Stimulated activated CD8-positive, alpha-beta memory T cell treated with anti-CD3 and anti-CD28 coated beads, Interleukin-4, amount 100 ng/mL, for 24 hours (primary cell): Measurements from ENCODE around the gene SLC22A15.
"Not testable (repeated sequence)": the region's sequence is repeated elsewhere in the genome, so short reads cannot be mapped to it uniquely, and the experiment has no call there.

Source experiments
- DNase-seq: peaks from one replicate; pipeline ENCODE4 v3.0.0-alpha.2; 2020; ENCODE audit warnings: low read depth

SLC22A15 gene

DNA sequence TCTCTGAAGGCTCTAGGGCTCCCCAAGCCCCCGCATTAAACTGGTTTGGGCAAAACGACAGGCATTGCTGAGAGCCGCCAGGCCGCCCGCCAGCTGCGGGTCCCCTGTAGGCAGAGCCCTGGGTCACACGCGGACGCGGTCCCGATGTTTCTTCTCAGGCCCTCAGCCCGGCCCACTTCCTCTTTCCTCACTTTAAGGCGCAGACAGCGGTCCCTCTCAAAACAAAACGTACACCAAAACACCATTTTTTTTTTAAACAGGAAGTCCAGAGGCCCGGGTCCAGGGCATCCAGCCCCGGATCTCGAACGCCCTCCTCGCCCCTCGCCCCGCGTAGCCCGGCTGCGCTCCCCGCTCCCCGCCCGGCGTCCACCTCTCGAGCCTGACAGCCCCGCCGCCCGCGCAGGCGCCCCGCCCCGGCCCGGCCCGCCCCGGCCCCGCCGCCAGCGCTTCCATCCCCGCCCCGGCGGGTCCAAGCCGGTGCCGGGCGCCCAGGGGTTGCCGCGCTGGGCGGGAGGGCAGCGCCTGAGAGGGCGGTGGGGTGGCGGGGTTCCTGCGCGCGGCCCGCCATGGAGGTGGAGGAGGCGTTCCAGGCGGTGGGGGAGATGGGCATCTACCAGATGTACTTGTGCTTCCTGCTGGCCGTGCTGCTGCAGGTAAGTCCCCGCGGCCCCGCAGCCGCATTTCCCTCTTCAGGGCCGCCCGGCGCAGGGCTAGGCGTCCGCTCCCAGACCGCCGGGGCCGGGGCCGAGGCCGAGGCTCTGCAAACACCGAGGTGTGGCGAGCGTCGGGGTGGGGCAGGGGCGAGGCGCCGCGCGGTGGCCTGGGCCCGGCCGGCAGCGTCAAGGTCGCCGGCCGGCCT is at the start of gene SLC22A15:
SLC22A15 (plus strand) TSS at position 452 of the 859 bp plus-strand sequence; CDS start at position 567, 115 bp downstream.
- DNase-seq, result peak; percentile 7

DNA sequence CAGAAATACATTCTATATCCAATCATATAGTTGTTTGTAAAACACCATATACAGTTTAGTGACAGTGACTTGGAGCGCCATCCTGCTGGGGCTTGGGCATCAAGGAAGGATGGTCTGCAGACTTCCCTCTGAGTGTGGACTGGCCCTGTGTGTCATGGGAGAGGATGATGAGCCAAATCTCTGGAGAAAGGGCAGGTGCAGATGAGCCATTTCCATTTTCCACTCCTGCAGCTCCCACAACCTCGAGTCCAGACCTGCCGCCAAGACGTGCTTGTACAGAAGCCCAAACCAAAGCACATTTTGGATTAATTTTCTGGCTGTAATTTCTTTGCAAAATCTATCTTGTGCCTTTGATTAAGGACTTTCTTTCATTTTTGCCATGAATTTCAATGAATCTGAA is 48.3 kb upstream of the SLC22A15 start:
- no peak for DNase-seq

DNA sequence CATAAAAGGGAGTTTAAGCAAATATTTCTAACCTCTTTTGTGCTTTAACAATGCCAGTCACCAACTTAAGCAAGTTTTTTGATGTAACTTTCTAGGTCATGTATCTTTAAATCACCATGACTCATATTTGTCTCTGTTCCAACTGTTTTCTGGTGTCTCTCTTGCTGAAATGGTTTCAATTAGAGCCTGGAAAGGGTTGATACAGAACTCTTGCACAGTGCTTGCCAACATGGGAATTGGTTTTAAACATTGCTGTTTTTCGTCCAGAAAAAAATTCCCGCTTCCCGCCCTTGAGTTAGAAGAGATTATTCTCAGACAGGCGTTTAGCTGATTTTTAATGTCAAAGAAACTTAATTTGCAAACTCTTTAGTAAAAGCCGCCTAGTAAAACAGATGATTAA is 46.4 kb upstream of the SLC22A15 start:
- no peak for DNase-seq

DNA sequence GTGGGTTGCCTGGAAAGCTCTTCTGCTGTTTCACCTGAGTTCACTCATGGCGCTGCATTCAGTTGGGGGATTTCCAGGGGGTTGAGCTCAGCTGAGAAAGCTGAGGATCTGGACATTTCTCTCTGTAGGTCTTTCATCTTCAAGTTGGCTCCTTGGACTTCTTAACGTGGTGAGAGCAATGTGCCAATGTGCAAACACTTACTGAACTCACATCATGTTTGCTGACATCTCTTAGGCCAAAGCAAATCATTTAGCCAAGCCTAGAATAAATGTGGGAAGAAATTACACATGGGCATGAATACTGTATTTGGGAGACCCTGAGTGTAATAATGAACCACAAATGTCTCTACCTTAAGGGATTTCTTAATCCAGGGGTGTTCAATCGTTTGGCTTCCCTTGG is 42.7 kb upstream of the SLC22A15 start:
- no peak for DNase-seq

DNA sequence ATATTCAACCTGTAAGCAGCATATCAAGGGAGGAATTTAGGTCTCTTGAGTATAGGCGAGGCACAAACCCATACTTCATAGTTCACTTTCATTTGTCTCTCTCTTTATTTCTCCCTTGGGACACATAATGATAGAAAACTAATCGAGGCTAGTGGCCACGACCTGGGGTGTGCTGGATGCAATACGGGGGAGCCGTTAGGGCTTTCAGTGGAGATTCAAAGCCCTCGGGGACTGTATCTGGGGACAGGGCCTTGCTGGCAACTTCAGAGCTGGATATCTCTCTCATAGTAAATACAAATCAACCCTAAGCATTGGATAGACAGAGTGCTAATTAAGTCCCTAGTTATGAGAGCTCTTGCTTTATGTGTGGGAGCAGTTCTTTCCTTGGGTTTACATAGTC is 36.9 kb upstream of the SLC22A15 start:
- DNase-seq, result no peak

DNA sequence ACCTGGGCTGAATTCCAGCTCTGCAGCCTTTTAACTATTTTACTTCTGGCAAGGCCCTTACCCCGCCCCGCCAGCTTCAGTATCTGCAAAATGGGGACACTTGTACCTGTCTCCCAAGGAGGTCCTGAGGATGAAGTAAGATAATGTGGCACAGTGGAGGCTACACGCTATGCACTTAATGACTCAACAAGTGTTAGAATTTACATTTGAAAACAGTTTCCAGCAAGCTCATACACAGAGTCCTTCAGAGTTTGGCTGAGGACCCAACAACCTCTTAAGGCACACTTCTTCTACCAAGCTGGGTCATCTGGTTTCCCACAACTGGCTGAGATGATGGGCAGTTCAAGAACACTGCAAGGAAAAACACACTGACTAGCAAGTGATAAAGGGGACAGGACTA is 30.2 kb upstream of the SLC22A15 start:
- DNase-seq, result no peak

DNA sequence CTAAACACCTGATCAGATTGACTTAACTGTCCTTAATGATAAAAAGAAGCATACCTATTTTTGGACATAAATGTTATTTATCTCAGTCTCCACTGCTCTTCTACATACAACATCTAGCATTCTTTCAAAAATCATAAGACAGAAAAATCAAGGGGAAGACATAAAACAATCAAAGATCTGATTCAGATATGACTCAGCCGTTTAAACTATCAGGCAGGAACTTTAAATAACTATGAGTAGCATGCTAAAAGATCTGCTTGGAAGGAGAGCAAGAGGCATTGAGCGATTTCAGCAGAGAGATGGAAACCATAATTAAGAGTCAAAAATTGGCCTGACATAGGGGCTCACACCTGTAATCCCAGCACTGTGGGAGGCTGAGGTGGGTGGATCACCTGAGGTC is 27.2 kb upstream of the SLC22A15 start:
- DNase-seq, result no peak

DNA sequence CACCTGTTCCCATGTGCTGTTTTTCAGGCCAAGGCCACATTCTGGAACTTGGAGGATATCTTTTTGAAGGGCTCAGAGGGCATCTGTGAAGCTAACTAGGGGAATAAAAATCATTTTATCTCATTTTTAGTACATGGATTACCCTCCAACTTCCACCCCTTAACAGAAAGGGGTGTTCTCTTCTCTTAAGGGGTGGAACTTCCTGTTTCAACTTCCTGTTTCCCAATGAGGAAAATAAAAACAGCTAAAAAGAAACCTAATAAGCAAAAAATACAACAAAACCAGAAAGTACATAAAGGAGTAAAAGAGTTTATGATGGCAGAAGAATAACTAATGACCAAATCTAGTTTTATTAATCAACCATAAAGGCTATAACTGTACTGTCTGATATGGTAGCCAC is 24.8 kb upstream of the SLC22A15 start:
- no peak for DNase-seq

DNA sequence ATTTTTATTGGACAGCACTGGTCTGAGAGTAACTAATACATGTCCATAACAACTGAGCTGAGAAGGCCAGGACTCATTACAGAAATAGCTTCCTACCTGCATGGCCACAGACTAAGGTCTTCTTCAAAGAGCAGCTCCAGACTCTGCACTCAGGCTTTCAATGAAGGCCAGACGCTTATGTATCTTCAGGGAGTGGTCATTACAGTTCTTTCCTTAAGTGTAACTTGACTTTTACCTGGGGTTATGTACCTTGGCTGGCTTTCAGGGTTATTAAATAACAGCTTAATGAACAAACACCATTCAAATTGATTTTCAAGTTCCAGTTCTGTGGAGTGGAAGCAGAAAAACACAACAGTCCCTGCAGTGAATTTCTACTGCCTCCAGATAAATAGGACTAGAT is 23.8 kb upstream of the SLC22A15 start:
- no peak for DNase-seq

DNA sequence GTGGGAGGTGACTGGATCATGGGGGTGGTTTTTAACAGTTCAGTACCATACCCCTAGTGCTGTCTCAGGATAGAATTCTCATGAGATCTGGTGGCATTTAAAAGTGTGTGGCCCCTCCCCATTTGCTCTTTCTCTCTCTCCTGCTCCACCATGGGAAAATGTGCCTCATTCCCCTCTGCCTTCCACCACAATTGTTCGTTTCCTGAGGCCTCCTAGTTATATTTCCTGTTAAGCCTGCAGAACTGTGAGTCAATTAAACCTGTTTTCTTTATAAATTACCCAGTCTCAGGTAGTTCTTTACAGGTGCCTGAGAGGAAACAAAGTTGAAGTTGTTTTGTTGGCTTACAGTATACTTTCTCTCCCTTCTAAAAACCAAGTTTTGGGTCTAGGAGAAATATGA is 23.1 kb upstream of the SLC22A15 start:
- no peak for DNase-seq

DNA sequence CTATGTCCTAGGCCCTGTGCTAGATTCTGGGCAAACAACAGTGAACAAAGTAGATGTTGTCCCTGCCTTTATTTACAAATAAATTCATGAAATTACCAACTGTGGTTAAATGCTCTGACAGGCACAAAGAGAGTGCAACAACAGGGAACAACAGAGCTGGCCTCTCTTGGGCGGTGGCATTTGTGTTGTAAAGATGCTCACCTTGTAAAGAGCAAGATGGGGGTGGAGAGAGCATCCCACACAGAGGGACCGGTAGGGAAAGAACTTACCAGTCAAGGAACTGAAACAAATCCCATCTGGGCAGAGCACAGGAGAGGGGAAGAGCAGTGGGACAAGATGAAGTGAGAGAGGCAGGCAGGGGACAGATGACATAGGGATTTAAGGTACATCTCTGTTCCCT is 21.6 kb upstream of the SLC22A15 start:
- no peak for DNase-seq

DNA sequence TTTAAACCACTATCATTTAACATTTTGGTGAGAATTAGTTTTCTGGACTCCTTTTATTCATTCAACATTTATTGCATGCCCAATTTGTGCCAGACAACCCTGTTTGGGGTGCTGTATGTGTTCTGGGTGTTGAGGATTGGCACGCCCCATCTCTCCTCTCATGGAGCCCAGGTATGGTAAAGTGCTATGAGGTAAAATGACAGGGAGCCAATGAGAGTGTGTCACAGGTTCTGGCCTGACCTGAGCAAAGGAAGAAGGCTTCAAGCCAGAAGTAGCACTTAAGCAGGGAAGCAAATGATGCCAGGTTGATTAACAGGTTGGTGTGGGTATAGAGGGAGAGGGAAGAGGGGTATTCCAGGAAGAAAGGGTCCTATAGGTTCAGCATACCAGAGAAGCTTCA is 21.1 kb upstream of the SLC22A15 start:
- no peak for DNase-seq

DNA sequence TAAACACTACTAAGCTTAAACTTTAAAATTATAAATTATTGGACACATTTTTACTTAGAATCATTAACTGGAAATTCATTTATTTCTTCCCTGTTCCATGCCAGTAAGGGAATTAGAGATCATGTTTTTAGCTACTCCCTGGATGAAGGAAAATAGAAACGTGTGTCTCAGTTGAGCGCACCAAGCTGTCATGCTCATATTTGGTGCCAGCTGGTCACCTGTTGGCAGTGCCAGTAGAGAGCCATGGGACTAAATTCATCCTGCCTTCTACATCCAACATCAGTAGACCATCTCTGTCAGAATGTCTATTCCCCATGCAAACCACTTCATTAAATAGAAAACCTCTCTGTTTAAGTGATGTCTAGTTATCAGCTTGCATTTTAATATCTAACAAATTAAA is 17.4 kb upstream of the SLC22A15 start:
- no peak for DNase-seq

DNA sequence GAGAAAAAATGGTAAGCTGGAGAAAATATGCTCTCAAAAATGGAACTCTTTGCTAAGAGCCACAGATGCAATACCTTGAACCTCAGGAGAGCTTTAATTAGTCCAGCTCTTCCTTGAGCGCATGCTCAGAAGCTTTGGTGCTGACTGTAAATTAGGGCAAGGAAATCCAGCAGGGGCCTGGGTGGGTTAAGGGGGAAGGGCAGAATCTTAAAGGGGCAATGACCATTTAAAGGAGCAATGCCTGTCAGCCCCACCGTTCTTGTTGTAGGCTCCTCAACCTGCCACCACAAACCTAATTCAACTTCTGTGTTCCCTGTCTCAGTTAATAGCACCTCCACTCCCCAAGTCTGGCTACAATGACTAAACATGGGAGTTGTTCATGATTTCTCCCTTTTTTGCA is 6.8 kb upstream of the SLC22A15 start:
- DNase-seq, result no peak

DNA sequence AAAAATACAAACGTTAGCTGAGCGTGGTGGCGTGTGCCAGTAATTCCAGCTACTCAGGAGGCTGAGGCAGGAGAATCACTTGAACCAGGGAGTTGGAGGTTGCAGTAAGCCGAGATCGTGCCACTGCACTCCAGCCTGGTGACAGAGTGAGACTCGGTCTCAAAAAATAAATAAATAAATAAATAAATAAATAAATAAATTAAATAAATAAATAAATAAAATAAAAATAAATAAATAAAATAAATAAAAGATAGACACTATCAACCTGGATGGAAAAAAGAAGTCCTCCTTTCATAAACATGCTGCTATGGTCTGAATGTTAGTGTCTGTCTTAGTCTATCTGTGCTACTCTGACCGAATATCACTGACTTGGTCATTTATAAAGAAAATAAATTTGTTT is 4.5 kb upstream of the SLC22A15 start:
- not testable (repeated sequence) for DNase-seq

DNA sequence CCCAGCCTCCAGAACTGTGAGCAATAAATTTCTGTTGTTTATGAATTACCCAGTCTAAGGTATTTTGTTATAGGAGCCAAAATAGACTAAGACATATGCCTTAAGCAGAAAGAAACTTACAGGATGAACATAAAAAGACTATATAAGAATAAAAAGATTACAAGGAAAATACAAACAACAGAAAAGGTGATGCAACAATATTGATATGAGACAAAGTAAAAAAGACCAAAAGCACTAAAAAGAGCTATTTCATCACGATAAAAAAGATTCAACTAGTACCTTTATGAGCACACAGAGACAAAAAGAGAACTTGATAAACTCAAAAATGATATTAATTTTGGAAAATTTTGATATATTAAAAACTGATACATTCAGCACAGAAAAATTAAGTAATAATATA is 3.2 kb upstream of the SLC22A15 start:
- DNase-seq, result no peak

DNA sequence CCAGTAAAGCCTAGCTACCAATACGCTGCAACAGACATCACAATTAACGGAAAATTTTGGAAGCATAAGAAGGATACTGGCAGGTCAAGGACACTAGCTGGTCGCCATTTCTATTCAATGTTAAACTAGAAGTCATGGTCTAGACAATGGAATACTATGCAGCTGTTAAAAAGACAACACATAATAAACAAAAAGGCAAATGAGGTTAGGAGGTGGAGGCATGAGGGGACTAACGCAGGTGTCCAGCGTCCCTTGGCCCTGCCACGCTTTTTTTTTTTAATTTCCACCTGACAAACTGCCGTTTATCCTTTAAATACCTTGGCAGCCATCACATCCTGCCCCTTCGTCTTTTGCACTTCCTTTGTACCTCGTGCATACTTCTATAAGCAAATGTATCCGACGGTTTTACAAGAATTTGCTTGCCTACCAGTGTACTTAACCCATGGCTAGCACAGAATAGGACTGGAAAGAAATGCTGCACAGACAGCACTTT is 698 bp upstream of the SLC22A15 start:
- no peak for DNase-seq

DNA sequence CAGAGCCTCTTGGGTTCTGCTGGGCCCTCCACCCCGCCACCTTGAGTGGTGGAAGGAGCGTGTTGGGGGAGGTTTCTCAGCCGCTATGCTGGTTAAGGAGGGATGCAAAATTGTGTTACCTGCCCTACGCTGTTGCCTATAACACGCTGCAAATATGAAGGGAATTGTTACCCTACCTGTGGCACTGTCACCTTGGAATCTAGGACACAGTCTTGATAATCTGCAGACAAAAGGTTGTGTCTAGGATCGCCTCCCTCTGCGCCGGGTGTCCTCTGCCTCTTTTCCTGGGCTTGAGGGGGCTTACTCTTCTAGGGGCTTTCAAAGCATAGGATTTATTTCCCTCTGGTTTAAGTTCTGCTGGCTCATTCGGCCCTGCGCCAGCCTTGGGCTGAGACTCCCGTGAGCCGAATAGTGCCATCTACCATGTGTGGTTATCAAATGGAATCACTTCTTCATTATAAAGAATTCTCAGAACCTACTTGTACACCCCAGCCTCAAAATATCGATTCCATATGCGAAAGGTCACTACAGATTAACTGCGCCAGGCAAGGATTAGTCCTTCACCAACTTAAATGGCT is 697 bp downstream of the SLC22A15 start:
- no peak for DNase-seq

DNA sequence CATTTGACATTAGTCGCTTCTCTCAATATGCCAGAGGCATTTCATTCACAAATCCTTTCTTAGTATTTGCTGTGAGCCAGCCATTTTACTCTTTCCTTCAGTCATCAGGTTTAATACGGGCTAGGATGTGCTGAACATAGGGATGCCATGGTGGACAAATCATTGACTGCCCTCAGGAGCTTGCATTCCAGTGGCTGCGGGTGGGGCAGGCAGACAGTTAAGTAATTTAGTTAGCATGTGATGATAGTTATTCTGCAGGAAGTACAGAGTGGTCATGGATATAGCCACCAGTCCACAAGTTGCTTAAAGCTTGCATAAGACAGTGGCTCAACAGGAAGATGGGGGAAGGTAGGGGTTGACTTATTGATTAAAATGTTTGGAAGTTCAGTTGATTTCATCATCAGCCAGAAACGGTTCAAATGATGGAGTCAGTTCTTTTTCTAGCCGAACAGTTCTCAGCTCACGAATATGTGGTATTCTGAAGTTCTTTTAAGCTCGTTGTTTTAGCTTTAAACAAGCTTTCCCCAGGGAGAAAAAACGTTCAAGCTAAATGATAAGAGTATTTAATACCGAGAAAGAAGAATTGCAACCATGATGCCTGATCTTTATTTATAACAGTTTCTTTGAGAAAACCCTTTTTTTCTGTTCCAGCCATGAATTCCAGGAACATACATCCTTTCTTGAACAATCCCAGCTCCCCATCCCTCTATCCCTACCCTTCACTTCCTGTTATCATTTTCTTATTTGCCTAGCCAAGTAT is 1.4 kb downstream of the SLC22A15 start:
- no peak for DNase-seq

DNA sequence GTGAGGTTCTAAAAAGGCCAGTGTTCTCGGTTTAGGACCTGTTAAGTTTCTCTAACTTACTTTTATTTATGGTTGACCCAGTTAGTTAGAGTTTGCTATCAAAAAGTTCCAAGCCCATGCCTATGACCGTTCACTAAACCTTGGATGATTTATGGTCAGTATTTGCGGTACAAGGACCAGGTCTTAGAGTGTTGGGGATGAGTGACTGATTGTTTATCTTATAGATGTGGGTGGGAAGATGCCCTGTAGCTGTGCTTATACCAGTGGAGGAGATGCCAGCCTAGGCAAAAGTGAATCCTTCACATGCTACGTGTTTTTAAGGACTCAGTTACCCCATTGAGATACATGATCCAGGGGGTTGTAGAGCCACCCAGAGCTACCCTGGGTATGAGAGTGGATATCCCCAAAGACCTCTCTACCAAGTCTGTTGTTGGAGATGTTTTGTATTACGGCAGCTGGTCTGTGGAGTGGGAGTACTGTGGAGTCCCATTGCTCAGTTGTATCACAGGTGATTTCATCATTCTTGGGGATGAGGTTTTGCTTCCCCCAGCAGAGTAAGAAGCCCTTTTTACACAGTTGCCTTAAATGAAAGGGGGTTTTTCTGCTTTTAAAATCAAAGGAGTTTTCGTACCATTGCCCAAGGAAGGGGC is 2.1 kb downstream of the SLC22A15 start:
- no peak for DNase-seq

DNA sequence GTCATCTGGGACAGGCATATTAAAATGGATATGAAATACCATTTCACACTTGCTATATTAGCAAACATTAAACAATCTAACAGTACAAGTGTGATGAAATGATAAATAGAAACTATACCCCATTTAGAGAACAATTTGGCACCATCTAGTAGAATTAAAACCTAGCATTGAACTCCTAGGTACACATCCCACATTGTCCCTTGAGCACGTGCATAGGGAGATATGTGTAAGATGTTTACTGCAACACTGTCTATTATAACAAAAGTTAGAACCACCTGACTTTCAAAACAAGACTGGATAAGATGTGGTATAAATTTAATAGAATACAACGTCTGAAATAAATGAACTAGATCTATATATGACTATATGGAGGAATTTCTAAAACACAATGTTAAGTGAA is 3.8 kb downstream of the SLC22A15 start:
- DNase-seq, result no peak
